HCT116 (cell line): ENCODE data around the gene PROB1. TPM values are rescaled to one million over a fixed set of nuclear protein-coding genes. Genes with fewer than 3 reads are reported as not detected.

Experiments used
- ATAC-seq: fragments of 200-7000 bp; cut with Tn5 transposase; 2 replicates; pipeline ENCODE4 v1.9.1; 2020; ENCODE audit warnings: mild to moderate bottlenecking, moderate library complexity
- BruUV-seq: library from RNA; stranded (reverse); fragments of 400-500 nt; replicated peaks from 2 replicates; lab custom pipeline; 2021; lab: Mats Ljungman, UMichigan
- CTCF ChIA-PET: fragments of 300-600 bp; sonication (Branson Sonifier 250); formaldehyde crosslinking; loops from one replicate; lab custom pipeline; 2021; ENCODE audit warnings: antibody characterized with exemption; lab: Charles Lee
- POLR2A ChIA-PET: fragments of 300-600, 350-600 bp; sonication (Branson Sonifier 250); formaldehyde crosslinking; loops from one replicate; lab custom pipeline; 2021; ENCODE audit warnings: antibody characterized with exemption; lab: Charles Lee
- RAD21 ChIA-PET, 2 experiments: fragments of 300-600 bp; sonication (Branson Sonifier 250); formaldehyde crosslinking; loops; one replicate each; lab custom pipeline; 2023; ENCODE audit warnings: low total read pairs in 2 of 2; ENCODE audit not compliant: uncharacterized antibody in 2 of 2, unreplicated experiment in 2 of 2, low non-redundant PET in 1 of 2; lab: Charles Lee
- DNase-seq: peaks from one replicate; pipeline ENCODE4 v3.0.0-alpha.2; 2010; ENCODE audit warnings: low read depth, low spot score
- H2AFZ ChIP-seq: fragments of 200-600 bp; shearing (Covaris generic), sonication (generic); 2 replicates; pipeline ENCODE4 v1.6.1; 2017; ENCODE audit warnings: low read depth, mixed run types, mixed read lengths, antibody characterized with exemption, low read length; ENCODE audit not compliant: poor library complexity, severe bottlenecking
- H3K27ac ChIP-seq: 2 replicates; pipeline ENCODE4 v1.5.1; 2012; ENCODE audit warnings: low read depth, low read length
- H3K27me3 ChIP-seq: fragments of 200-600 bp; sonication (generic); 2 replicates; pipeline ENCODE4 v1.6.1; 2016; ENCODE audit warnings: mixed run types, low read length, mixed read lengths; ENCODE audit not compliant: insufficient read depth
- H3K36me3 ChIP-seq, 2 experiments: fragments of 200-500 bp in 1 of 2; fragments of 200-600 bp in 1 of 2; sonication (Bioruptor generic) in 1 of 2; sonication (generic) in 1 of 2; 2 replicates each; pipeline versions ENCODE4 v1.5.1 to v1.6.1; 2014 to 2016; ENCODE audit warnings: low read length in 2 of 2, inconsistent platforms in 1 of 2, mixed read lengths in 1 of 2, mixed run types in 1 of 2; ENCODE audit not compliant: insufficient read depth in 2 of 2, control insufficient read depth in 1 of 2
- H3K4me1 ChIP-seq, 2 experiments: fragments of 200-600 bp in 1 of 2; sonication (generic) in 1 of 2; 2 replicates each; pipeline versions ENCODE4 v1.5.1 to v1.6.1; 2012 to 2017; ENCODE audit warnings: low read length in 2 of 2, inconsistent platforms in 1 of 2, mild to moderate bottlenecking in 1 of 2, mixed read lengths in 1 of 2, mixed run types in 1 of 2, moderate library complexity in 1 of 2; ENCODE audit not compliant: insufficient read depth in 2 of 2, control insufficient read depth in 1 of 2
- H3K4me2 ChIP-seq: fragments of 200-600 bp; sonication (generic); 2 replicates; pipeline ENCODE4 v1.6.1; 2017; ENCODE audit warnings: mixed run types, low read length, mixed read lengths
- H3K4me3 ChIP-seq, 2 experiments: fragments of 200-600 bp in 1 of 2; sonication (generic) in 1 of 2; replicated peaks in 1 of 2; 2 replicates each; pipeline ENCODE4 v1.5.1; 2011 to 2016; ENCODE audit warnings: low read length in 2 of 2, control low read depth in 1 of 2, low read depth in 1 of 2, mild to moderate bottlenecking in 1 of 2, mixed read lengths in 1 of 2, mixed run types in 1 of 2
- H3K79me2 ChIP-seq: fragments of 200-600 bp; sonication (generic); 2 replicates; pipeline ENCODE4 v1.6.1; 2017; ENCODE audit warnings: mild to moderate bottlenecking, mixed run types, low read length, moderate library complexity, mixed read lengths; ENCODE audit not compliant: insufficient read depth
- H3K9ac ChIP-seq: fragments of 200-600 bp; sonication (generic); 2 replicates; pipeline ENCODE4 v1.6.1; 2016; ENCODE audit warnings: low read length, mixed read lengths
- H3K9me2 ChIP-seq: fragments of 200-600 bp; sonication (generic), shearing (Covaris generic); 2 replicates; pipeline ENCODE4 v1.6.1; 2017; ENCODE audit warnings: mixed run types, mild to moderate bottlenecking, moderate library complexity; ENCODE audit not compliant: insufficient read depth
- H3K9me3 ChIP-seq, 2 experiments: fragments of 200-500 bp in 1 of 2; fragments of 200-600 bp in 1 of 2; sonication (Bioruptor generic) in 1 of 2; sonication (generic) in 1 of 2; 2 replicates each; pipeline ENCODE4 v1.6.1; 2014 to 2017; ENCODE audit warnings: low read length in 2 of 2, mixed read lengths in 2 of 2, inconsistent platforms in 1 of 2, low read depth in 1 of 2, mild to moderate bottlenecking in 1 of 2, mixed run types in 1 of 2, moderate library complexity in 1 of 2; ENCODE audit not compliant: control insufficient read depth in 1 of 2, insufficient read depth in 1 of 2
- H4K20me1 ChIP-seq: fragments of 200-600 bp; sonication (generic), shearing (Covaris generic); 2 replicates; pipeline ENCODE4 v1.6.1; 2017; ENCODE audit warnings: mixed run types, mild to moderate bottlenecking, moderate library complexity; ENCODE audit not compliant: insufficient read depth
- CEBPB ChIP-seq: IDR thresholded peaks from 2 replicates; pipeline ENCODE4 v1.6.1; 2012; ENCODE audit warnings: low read depth
- CTCF ChIP-seq, 3 experiments: fragments of 200-600 bp in 1 of 3; sonication (generic) in 1 of 3; IDR thresholded peaks in 2 of 3; conservative IDR thresholded peaks in 1 of 3; 2 replicates each; pipeline ENCODE4 v1.5.1; 2012 to 2017; ENCODE audit warnings: low read depth in 2 of 3, low read length in 2 of 3, antibody characterized with exemption in 1 of 3, borderline replicate concordance in 1 of 3, control low read depth in 1 of 3, mild to moderate bottlenecking in 1 of 3, mixed read lengths in 1 of 3, mixed run types in 1 of 3, moderate library complexity in 1 of 3; ENCODE audit not compliant: insufficient read depth in 1 of 3
- EZH2 ChIP-seq: fragments of 200-600 bp; sonication (generic); IDR thresholded peaks from 2 replicates; pipeline ENCODE4 v1.6.1; 2017; ENCODE audit warnings: antibody characterized with exemption, mixed run types
- EZH2phosphoT487 ChIP-seq: fragments of 200-600 bp; IDR thresholded peaks from 2 replicates; pipeline ENCODE4 v1.6.1; 2018; ENCODE audit warnings: antibody characterized with exemption, borderline replicate concordance
- FOSL1 ChIP-seq: IDR thresholded peaks from 2 replicates; pipeline ENCODE4 v1.6.1; 2012; ENCODE audit warnings: low read depth
- JUND ChIP-seq: IDR thresholded peaks from 2 replicates; pipeline ENCODE4 v1.6.1; 2012
- POLR2A ChIP-seq: IDR thresholded peaks from 2 replicates; pipeline ENCODE4 v1.7.0; 2011; ENCODE audit warnings: borderline replicate concordance; ENCODE audit not compliant: insufficient read depth, insufficient read length; ENCODE audit errors: extremely low read depth
- REST ChIP-seq: IDR thresholded peaks from 2 replicates; pipeline ENCODE4 v1.6.1; 2012; ENCODE audit warnings: low read depth
- SIN3A ChIP-seq: IDR thresholded peaks from 2 replicates; pipeline ENCODE4 v1.6.1; 2012; ENCODE audit warnings: low read depth
- SP1 ChIP-seq: IDR thresholded peaks from 2 replicates; pipeline ENCODE4 v1.6.1; 2012; ENCODE audit warnings: low read depth
- YY1 ChIP-seq: IDR thresholded peaks from 2 replicates; pipeline ENCODE4 v1.6.1; 2011; ENCODE audit warnings: low read length, low read depth, moderate library complexity, mild to moderate bottlenecking; ENCODE audit not compliant: insufficient replicate concordance; ENCODE audit errors: extremely low read depth
- ZFX ChIP-seq: fragments of 450-650 bp; IDR thresholded peaks from 2 replicates; pipeline ENCODE4 v1.6.1; 2017
- intact Hi-C: fragments of 100-400 bp; cut with micrococcal nuclease; formaldehyde crosslinking; loops from 2 replicates; pipeline ENCODE4 v1.10.0; 2022
- total RNA-seq: library from RNA; stranded (reverse); gene quantifications from one replicate; pipeline ENCODE4 v1.2.1, GENCODE V29; 2021; ENCODE audit not compliant: unreplicated experiment
- TF ChIP-seq, protein P1 (sequence below): IDR thresholded peaks from 2 replicates; pipeline ENCODE4 v1.6.1; 2011; ENCODE audit warnings: mild to moderate bottlenecking, low read length, moderate library complexity; ENCODE audit not compliant: insufficient replicate concordance; ENCODE audit errors: extremely low read depth
- TF ChIP-seq, protein P2 (sequence below): IDR thresholded peaks from 2 replicates; pipeline ENCODE4 v1.6.1; 2012

Gene PROB1
- total RNA-seq, 1 experiment from 2014 or later, result 1.7 TPM

DNA sequence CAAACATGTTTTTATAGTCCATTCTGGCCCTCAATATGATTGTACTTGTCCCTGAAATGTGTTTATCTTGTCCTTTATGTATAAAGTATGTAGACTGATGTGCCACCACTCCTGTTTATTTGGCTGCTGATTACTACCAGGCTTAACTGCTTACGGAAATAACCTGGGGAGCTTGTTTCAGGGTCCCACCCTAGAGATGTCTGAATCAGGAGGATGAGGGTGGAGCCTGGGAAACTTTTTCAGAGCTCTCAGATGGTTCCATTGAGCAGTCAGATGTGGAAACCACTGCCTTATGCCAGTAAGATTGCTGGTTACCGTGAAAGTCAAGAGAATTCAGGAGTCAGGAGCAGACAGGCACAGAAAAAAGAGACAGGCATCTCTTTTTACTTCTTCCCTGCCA lies 31.0 kb downstream of the PROB1 start:
- no peaks in the 10 kb centered on the region for H4K20me1 ChIP-seq
- H3K4me3 ChIP-seq, result no peak overlapping the region
- TF ChIP-seq JUND (no peak), ZFX (no peak), CTCF (IDR thresholded peaks at IDR 0.05 in 2 of 3, conservative IDR thresholded peaks at IDR 0.05 in 1 of 3; ENCODE audit: borderline replicate concordance in 1 of 3, insufficient read depth in 1 of 3, low read depth in 2 of 3, low read length in 2 of 3) (no peak), YY1 (no peak), CEBPB (no peak), EZH2phosphoT487 (no peak), POLR2A (no peak), EZH2 (no peak), REST (no peak), SIN3A (no peak), SP1 (no peak), FOSL1 (no peak)
- TF ChIP-seq, protein P1, sequence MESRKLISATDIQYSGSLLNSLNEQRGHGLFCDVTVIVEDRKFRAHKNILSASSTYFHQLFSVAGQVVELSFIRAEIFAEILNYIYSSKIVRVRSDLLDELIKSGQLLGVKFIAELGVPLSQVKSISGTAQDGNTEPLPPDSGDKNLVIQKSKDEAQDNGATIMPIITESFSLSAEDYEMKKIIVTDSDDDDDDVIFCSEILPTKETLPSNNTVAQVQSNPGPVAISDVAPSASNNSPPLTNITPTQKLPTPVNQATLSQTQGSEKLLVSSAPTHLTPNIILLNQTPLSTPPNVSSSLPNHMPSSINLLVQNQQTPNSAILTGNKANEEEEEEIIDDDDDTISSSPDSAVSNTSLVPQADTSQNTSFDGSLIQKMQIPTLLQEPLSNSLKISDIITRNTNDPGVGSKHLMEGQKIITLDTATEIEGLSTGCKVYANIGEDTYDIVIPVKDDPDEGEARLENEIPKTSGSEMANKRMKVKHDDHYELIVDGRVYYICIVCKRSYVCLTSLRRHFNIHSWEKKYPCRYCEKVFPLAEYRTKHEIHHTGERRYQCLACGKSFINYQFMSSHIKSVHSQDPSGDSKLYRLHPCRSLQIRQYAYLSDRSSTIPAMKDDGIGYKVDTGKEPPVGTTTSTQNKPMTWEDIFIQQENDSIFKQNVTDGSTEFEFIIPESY, result no peak
- TF ChIP-seq, protein P2, sequence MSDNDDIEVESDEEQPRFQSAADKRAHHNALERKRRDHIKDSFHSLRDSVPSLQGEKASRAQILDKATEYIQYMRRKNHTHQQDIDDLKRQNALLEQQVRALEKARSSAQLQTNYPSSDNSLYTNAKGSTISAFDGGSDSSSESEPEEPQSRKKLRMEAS, result no peak
- ATAC-seq (no peak), DNase-seq (no peak)
- RAD21 ChIA-PET, result no interaction called here
- H3K27me3 ChIP-seq, result no peaks in the 10 kb centered on the region
- H3K4me2 ChIP-seq, result no peak overlapping the region
- no peak overlapping the region for H2AFZ ChIP-seq
- no peaks in the 10 kb centered on the region for H3K9me3 ChIP-seq
- intact Hi-C loops, result no loop called here
- POLR2A ChIA-PET, result no interaction called here
- no peaks in the 10 kb centered on the region for H3K9me2 ChIP-seq
- peaks cover 17% of the 10 kb centered on the region in 2 experiments; a peak in 3 of 4 replicates for H3K36me3 ChIP-seq
- BruUV-seq, result no TSS peak
- H3K9ac ChIP-seq, result no peak overlapping the region
- H3K4me1 ChIP-seq, result no peaks in the 10 kb centered on the region
- H3K79me2 ChIP-seq, result peaks cover 49% of the 10 kb centered on the region
- H3K27ac ChIP-seq, result no peak overlapping the region
- CTCF ChIA-PET, result no interaction called here
